ENCODE measurements around the gene OR10K1. TPM values are rescaled to one million over a fixed set of nuclear protein-coding genes. Genes with fewer than 3 reads are reported as not detected.

Gene OR10K1
- total and polyA plus RNA-seq, 4 donors = not detected

Other genes with a start within 250 kb of the OR10K1 start
- under 1 TPM in 1 of 2 donors, not detected in 1; 0.09 TPM for gene CD1A, start 207.4 kb upstream of the OR10K1 start, total RNA-seq
- under 1 TPM in 1 of 2 donors, not detected in 1; 0.02 TPM for gene CD1A, start 207.4 kb upstream of the OR10K1 start, polyA plus RNA-seq
- gene CD1C, start 171.9 kb upstream of the OR10K1 start, total RNA-seq = under 1 TPM; 0.33 to 0.89 TPM
- under 1 TPM; 0.24 TPM for gene CD1C, start 171.9 kb upstream of the OR10K1 start, polyA plus RNA-seq
- under 1 TPM in 1 of 2 donors, not detected in 1; 0.19 TPM for gene CD1B, start 130.3 kb upstream of the OR10K1 start, total RNA-seq
- gene CD1B, start 130.3 kb upstream of the OR10K1 start, polyA plus RNA-seq = not detected
- gene CD1E, start 107.9 kb upstream of the OR10K1 start, total RNA-seq = under 1 TPM; 0.25 to 0.56 TPM
- gene CD1E, start 107.9 kb upstream of the OR10K1 start, polyA plus RNA-seq = under 1 TPM in 1 of 2 donors, not detected in 1; 0.09 TPM
- not detected for gene OR10T2, start 62.4 kb upstream of the OR10K1 start, total RNA-seq
- gene OR10T2, start 62.4 kb upstream of the OR10K1 start, polyA plus RNA-seq = not detected
- gene OR10K2, start 35.6 kb upstream of the OR10K1 start, total RNA-seq = not detected
- not detected for gene OR10K2, start 35.6 kb upstream of the OR10K1 start, polyA plus RNA-seq
- gene OR10R2, start 10.4 kb downstream of the OR10K1 start, total RNA-seq = not detected
- gene OR10R2, start 10.4 kb downstream of the OR10K1 start, polyA plus RNA-seq = not detected
- not detected for gene OR6Y1, start 92.6 kb downstream of the OR10K1 start, total RNA-seq
- not detected for gene OR6Y1, start 92.6 kb downstream of the OR10K1 start, polyA plus RNA-seq
- not detected for gene OR6P1, start 108.7 kb downstream of the OR10K1 start, total RNA-seq
- not detected for gene OR6P1, start 108.7 kb downstream of the OR10K1 start, polyA plus RNA-seq
- not detected for gene OR10X1, start 118.1 kb downstream of the OR10K1 start, total RNA-seq
- gene OR10X1, start 118.1 kb downstream of the OR10K1 start, polyA plus RNA-seq = not detected
- not detected for gene OR10Z1, start 143.4 kb downstream of the OR10K1 start, total RNA-seq
- gene OR10Z1, start 143.4 kb downstream of the OR10K1 start, polyA plus RNA-seq = not detected
- gene SPTA1, start 224.9 kb downstream of the OR10K1 start, total RNA-seq = 100 to 1,000 TPM in 1 of 2 donors, under 1 TPM in 1; 0.08 to 542 TPM
- gene SPTA1, start 224.9 kb downstream of the OR10K1 start, polyA plus RNA-seq = under 1 TPM in 1 of 2 donors, not detected in 1; 0.08 TPM
- gene OR6K2, start 238.8 kb downstream of the OR10K1 start, total RNA-seq = not detected
- gene OR6K2, start 238.8 kb downstream of the OR10K1 start, polyA plus RNA-seq = not detected

Measured in liver (tissue), 4 donors.